Activated T-cell treated with anti-CD3 and anti-CD28 coated beads, Interleukin-2, amount 50 U/mL, for 48 hours (primary cell): ENCODE results near the gene PLXNA1.
A peak's percentile ranks its signal among the peaks of the same experiment; 100 is the strongest.

Experiments used
- DNase-seq, 2 experiments: peaks; one replicate each; pipeline ENCODE4 v3.0.0-alpha.2; 2020

Gene PLXNA1

GRCh38 chr3:126968391-126969390 is 14.2 kb upstream of the PLXNA1 start:
- no peak for DNase-seq

- no peak for DNase-seq
These were observed 13.3 kb upstream of the PLXNA1 start for GRCh38 chr3:126969586-126969985.

GRCh38 chr3:126970101-126970500 is 12.8 kb upstream of the PLXNA1 start:
- no peak for DNase-seq

GRCh38 chr3:126970921-126971320 is 12.0 kb upstream of the PLXNA1 start:
- no peak for DNase-seq

- no peak for DNase-seq
These were observed 11.0 kb upstream of the PLXNA1 start for GRCh38 chr3:126971891-126972351.

GRCh38 chr3:126972866-126973265 is 10.0 kb upstream of the PLXNA1 start:
- no peak for DNase-seq

GRCh38 chr3:126973814-126974213 is 9.1 kb upstream of the PLXNA1 start:
- no peak for DNase-seq

- no peak for DNase-seq
These were observed 8.2 kb upstream of the PLXNA1 start for GRCh38 chr3:126974756-126975155.

GRCh38 chr3:126976906-126977305 is 6.0 kb upstream of the PLXNA1 start:
- no peak for DNase-seq

- DNase-seq: no peak
These were observed 5.1 kb upstream of the PLXNA1 start for GRCh38 chr3:126977821-126978220.

GRCh38 chr3:126978291-126978690 is 4.6 kb upstream of the PLXNA1 start:
- DNase-seq: no peak

- no peak for DNase-seq
These were observed 3.8 kb upstream of the PLXNA1 start for GRCh38 chr3:126979046-126979628.

GRCh38 chr3:126980266-126980811 is 2.6 kb upstream of the PLXNA1 start:
- no peak for DNase-seq

- DNase-seq: no peak
These were observed 817 bp upstream of the PLXNA1 start for GRCh38 chr3:126982126-126982470.

- DNase-seq: no peak
These were observed 349 bp downstream of the PLXNA1 start for GRCh38 chr3:126983276-126983652.

GRCh38 chr3:126983653-126984390 is 907 bp downstream of the PLXNA1 start:
- peak; percentile 54 to 63 for DNase-seq

GRCh38 chr3:126984391-126985131 is 1.6 kb downstream of the PLXNA1 start:
- no peak for DNase-seq

GRCh38 chr3:126985132-126985985 is 2.4 kb downstream of the PLXNA1 start:
- no peak for DNase-seq

GRCh38 chr3:126986001-126986400 is 3.1 kb downstream of the PLXNA1 start:
- DNase-seq: no peak

GRCh38 chr3:126987129-126987528 is 4.2 kb downstream of the PLXNA1 start:
- DNase-seq: no peak

GRCh38 chr3:126987596-126987995 is 4.7 kb downstream of the PLXNA1 start:
- DNase-seq: no peak
